HEK293T (cell line): Measurements from ENCODE around the gene LMTK3.

ENCODE experiments used
- BHLHE40 ChIP-seq: fragments of 450-650 bp; IDR thresholded peaks from 2 replicates; pipeline ENCODE4 v1.6.1; 2016; ENCODE audit warnings: mild to moderate bottlenecking, moderate library complexity, borderline replicate concordance
- CTBP1 ChIP-seq: fragments of 450-650 bp; IDR thresholded peaks from 2 replicates; pipeline ENCODE4 v1.6.1; 2016; ENCODE audit warnings: borderline replicate concordance
- ELF4 ChIP-seq: fragments of 450-650 bp; IDR thresholded peaks from 2 replicates; pipeline ENCODE4 v1.6.1; 2017; ENCODE audit warnings: antibody characterized with exemption
- FOXK2 ChIP-seq: fragments of 450-650 bp; IDR thresholded peaks from 2 replicates; pipeline ENCODE4 v1.6.1; 2016; ENCODE audit warnings: mild to moderate bottlenecking
- FOXM1 ChIP-seq: fragments of 450-650 bp; IDR thresholded peaks from 2 replicates; pipeline ENCODE4 v1.6.1; 2017; ENCODE audit warnings: mild to moderate bottlenecking, borderline replicate concordance
- L3MBTL2 ChIP-seq: fragments of 450-650 bp; conservative IDR thresholded peaks from 2 replicates; pipeline ENCODE4 v1.6.1; 2016; ENCODE audit warnings: mild to moderate bottlenecking
- LEF1 ChIP-seq: fragments of 450-650 bp; IDR thresholded peaks from 2 replicates; pipeline ENCODE4 v1.6.1; 2017; ENCODE audit warnings: mild to moderate bottlenecking, borderline replicate concordance
- NFRKB ChIP-seq: fragments of 450-650 bp; IDR thresholded peaks from 2 replicates; pipeline ENCODE4 v1.6.1; 2016; ENCODE audit warnings: mild to moderate bottlenecking, moderate library complexity
- SP1 ChIP-seq: fragments of 450-650 bp; IDR thresholded peaks from 2 replicates; pipeline ENCODE4 v1.6.1; 2017
- SUZ12 ChIP-seq: fragments of 450-650 bp; IDR thresholded peaks from 2 replicates; pipeline ENCODE4 v1.6.1; 2016; ENCODE audit warnings: mild to moderate bottlenecking
- TARDBP ChIP-seq: fragments of 450-650 bp; IDR thresholded peaks from 2 replicates; pipeline ENCODE4 v1.6.1; 2016

- TF ChIP-seq TARDBP (no peak), ELF4 (no peak), FOXM1 (no peak), NFRKB (no peak), CTBP1 (no peak), LEF1 (no peak), BHLHE40 (no peak), L3MBTL2 (no peak), FOXK2 (no peak), SP1 (no peak), SUZ12 (no peak)
Measured at GRCh38 chr19:48450863-48451262, 60.8 kb downstream of the LMTK3 start.
